ENCODE results near the gene EPS8.

EPS8 gene

GRCh38 chr12:15677228-15677627, 112.0 kb downstream of the EPS8 start:
- Histone ChIP-seq H3K4me1 (ENCODE audit: control insufficient read depth, insufficient read depth, low read depth, low read length) (no peaks in the 10 kb centered on the region), H3K18ac (ENCODE audit: low read depth in 1 of 2, low read length in 2 of 2) (no peak overlapping the region), H3K9me3 (ENCODE audit: control insufficient read depth, low read length) (no peaks in the 10 kb centered on the region), H2BK15ac (ENCODE audit: low read depth, poor library complexity, severe bottlenecking) (no peak overlapping the region), H3K4ac (ENCODE audit: low read depth in 1 of 2, low read length in 2 of 2) (no peak overlapping the region), H2BK120ac (ENCODE audit: low read depth, low read length) (no peak overlapping the region), H3K79me1 (replicated peaks; ENCODE audit: low read length, poor library complexity, severe bottlenecking) (peaks cover 6% of the 10 kb centered on the region), H2AK5ac (ENCODE audit: low read length, severe bottlenecking) (no peak overlapping the region), H2AFZ (ENCODE audit: low read depth, low read length) (no peak overlapping the region), H3K9ac (ENCODE audit: low read length) (no peak overlapping the region), H3K4me2 (ENCODE audit: low read length, poor library complexity, severe bottlenecking) (no peak overlapping the region), H3K14ac (ENCODE audit: low read length in 2 of 2) (no peak overlapping the region), H3K27ac (ENCODE audit: low read length, poor library complexity, severe bottlenecking) (peak overlapping the region; percentile 47), H4K91ac (ENCODE audit: low read length) (no peak overlapping the region), H3K4me3 (ENCODE audit: insufficient read depth in 1 of 2, low read depth in 1 of 2, low read length in 2 of 2) (no peak overlapping the region), H3K23ac (ENCODE audit: low read length in 2 of 2) (no peak overlapping the region), H3K27me3 (ENCODE audit: control insufficient read depth in 1 of 2, insufficient read depth in 1 of 2, low read length in 2 of 2) (no peaks in the 10 kb centered on the region), H2BK5ac (ENCODE audit: low read depth, low read length, poor library complexity, severe bottlenecking) (no peak overlapping the region), H4K8ac (ENCODE audit: low read length) (no peak overlapping the region), H2BK12ac (ENCODE audit: low read length in 2 of 2) (no peak overlapping the region), H3K36me3 (ENCODE audit: control insufficient read depth in 1 of 2, insufficient read depth in 2 of 2, low read depth in 1 of 2, low read length in 2 of 2) (peaks cover 0 to 36% of the 10 kb centered on the region in 2 experiments)
- WGBS = 100% methylated on average over 2 of the region's 3 CpGs
- DNase-seq = no peak

DNA sequence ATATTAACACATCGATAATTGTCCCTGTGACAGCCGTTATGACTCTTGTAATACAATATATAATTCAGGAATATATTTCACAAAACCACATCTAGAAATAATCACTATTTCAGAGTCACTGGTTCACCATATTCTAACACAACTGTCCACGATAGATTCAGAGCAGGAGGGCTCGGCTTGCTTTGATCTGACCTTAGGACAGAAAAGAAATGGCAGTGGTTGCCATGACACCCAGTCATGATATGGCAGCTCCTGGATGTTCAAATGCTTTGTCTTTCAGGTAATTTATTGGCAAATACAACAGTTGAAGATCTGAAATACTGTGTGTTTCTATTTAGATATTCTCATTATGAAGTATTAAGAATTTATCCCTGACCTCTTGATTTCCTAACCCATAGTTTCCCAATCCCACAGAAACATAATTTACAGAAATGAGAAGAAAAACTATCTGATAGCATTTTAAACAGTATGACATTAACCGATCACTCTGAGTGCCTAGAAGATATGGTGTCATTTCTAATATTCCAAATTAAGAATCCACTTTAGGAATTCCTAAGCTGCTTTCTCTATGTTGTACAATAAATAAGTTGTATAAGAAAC, 116.4 kb downstream of the EPS8 start:
- Histone ChIP-seq H3K4me3 (ENCODE audit: insufficient read depth in 1 of 2, low read depth in 1 of 2, low read length in 2 of 2) (no peak overlapping the region), H3K14ac (ENCODE audit: low read length in 2 of 2) (no peak overlapping the region), H3K18ac (ENCODE audit: low read depth in 1 of 2, low read length in 2 of 2) (no peak overlapping the region), H3K4ac (ENCODE audit: low read depth in 1 of 2, low read length in 2 of 2) (no peak overlapping the region), H3K4me2 (ENCODE audit: low read length, poor library complexity, severe bottlenecking) (no peak overlapping the region), H2BK5ac (ENCODE audit: low read depth, low read length, poor library complexity, severe bottlenecking) (no peak overlapping the region), H3K27ac (ENCODE audit: low read length, poor library complexity, severe bottlenecking) (no peak overlapping the region), H2BK15ac (ENCODE audit: low read depth, poor library complexity, severe bottlenecking) (no peak overlapping the region), H3K9ac (ENCODE audit: low read length) (no peak overlapping the region), H2AFZ (ENCODE audit: low read depth, low read length) (no peak overlapping the region), H3K27me3 (ENCODE audit: control insufficient read depth in 1 of 2, insufficient read depth in 1 of 2, low read length in 2 of 2) (no peaks in the 10 kb centered on the region), H4K8ac (ENCODE audit: low read length) (no peak overlapping the region), H3K9me3 (ENCODE audit: control insufficient read depth, low read length) (no peaks in the 10 kb centered on the region), H2BK12ac (ENCODE audit: low read length in 2 of 2) (no peak overlapping the region), H2BK120ac (ENCODE audit: low read depth, low read length) (no peak overlapping the region), H3K4me1 (ENCODE audit: control insufficient read depth, insufficient read depth, low read depth, low read length) (no peaks in the 10 kb centered on the region), H4K91ac (ENCODE audit: low read length) (no peak overlapping the region), H2AK5ac (ENCODE audit: low read length, severe bottlenecking) (peak overlapping the region; percentile 16), H3K36me3 (ENCODE audit: control insufficient read depth in 1 of 2, insufficient read depth in 2 of 2, low read depth in 1 of 2, low read length in 2 of 2) (peaks cover 0 to 28% of the 10 kb centered on the region in 2 experiments), H3K79me1 (replicated peaks; ENCODE audit: low read length, poor library complexity, severe bottlenecking) (peaks cover 9% of the 10 kb centered on the region), H3K23ac (ENCODE audit: low read length in 2 of 2) (no peak overlapping the region)
- WGBS = 97% methylated on average over 4 of the region's 5 CpGs
- DNase-seq = no peak

DNA sequence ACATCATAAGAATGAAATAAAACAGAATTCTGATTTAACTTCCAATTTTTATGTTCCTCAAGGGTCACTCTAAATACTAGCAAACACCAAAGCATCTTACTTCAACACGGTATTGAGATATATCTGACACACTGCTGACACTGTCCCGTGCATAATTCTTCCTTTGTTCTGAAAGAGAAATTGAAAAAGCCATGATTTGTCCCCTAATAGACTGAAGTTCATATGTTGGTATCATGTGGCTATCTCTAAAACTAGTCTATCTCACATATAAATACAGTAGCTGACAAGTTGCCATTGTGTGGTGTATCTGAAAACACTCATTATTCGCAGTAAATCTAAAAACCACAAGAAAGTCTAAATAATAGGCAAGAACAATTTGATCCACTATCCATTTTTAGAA, 118.4 kb downstream of the EPS8 start:
- no peak for DNase-seq
- H2AK5ac ChIP-seq (ENCODE audit: low read length, severe bottlenecking) = no peak overlapping the region
- WGBS = 100% methylated on average over 1 of the region's 3 CpGs
- no peak overlapping the region for H4K8ac ChIP-seq (ENCODE audit: low read length)
- peaks cover 5% of the 10 kb centered on the region for H3K79me1 ChIP-seq (replicated peaks; ENCODE audit: low read length, poor library complexity, severe bottlenecking)
- H2BK15ac ChIP-seq (ENCODE audit: low read depth, poor library complexity, severe bottlenecking) = no peak overlapping the region
- H3K18ac ChIP-seq (ENCODE audit: low read depth in 1 of 2, low read length in 2 of 2) = no peak overlapping the region
- no peak overlapping the region for H3K4me3 ChIP-seq (ENCODE audit: insufficient read depth in 1 of 2, low read depth in 1 of 2, low read length in 2 of 2)
- no peaks in the 10 kb centered on the region for H3K27me3 ChIP-seq (ENCODE audit: control insufficient read depth in 1 of 2, insufficient read depth in 1 of 2, low read length in 2 of 2)
- H2BK12ac ChIP-seq (ENCODE audit: low read length in 2 of 2) = no peak overlapping the region
- H3K36me3 ChIP-seq (ENCODE audit: control insufficient read depth in 1 of 2, insufficient read depth in 2 of 2, low read depth in 1 of 2, low read length in 2 of 2) = peaks cover 0 to 30% of the 10 kb centered on the region in 2 experiments
- H3K27ac ChIP-seq (ENCODE audit: low read length, poor library complexity, severe bottlenecking) = no peak overlapping the region
- H3K4me1 ChIP-seq (ENCODE audit: control insufficient read depth, insufficient read depth, low read depth, low read length) = no peaks in the 10 kb centered on the region
- no peak overlapping the region for H3K4me2 ChIP-seq (ENCODE audit: low read length, poor library complexity, severe bottlenecking)
- H3K9me3 ChIP-seq (ENCODE audit: control insufficient read depth, low read length) = no peaks in the 10 kb centered on the region
- H2AFZ ChIP-seq (ENCODE audit: low read depth, low read length) = no peak overlapping the region
- no peak overlapping the region for H3K9ac ChIP-seq (ENCODE audit: low read length)
- H2BK5ac ChIP-seq (ENCODE audit: low read depth, low read length, poor library complexity, severe bottlenecking) = no peak overlapping the region
- H3K23ac ChIP-seq (ENCODE audit: low read length in 2 of 2) = no peak overlapping the region
- H2BK120ac ChIP-seq (ENCODE audit: low read depth, low read length) = no peak overlapping the region
- no peak overlapping the region for H4K91ac ChIP-seq (ENCODE audit: low read length)
- H3K4ac ChIP-seq (ENCODE audit: low read depth in 1 of 2, low read length in 2 of 2) = no peak overlapping the region
- no peak overlapping the region for H3K14ac ChIP-seq (ENCODE audit: low read length in 2 of 2)

GRCh38 chr12:15669256-15669948, 119.8 kb downstream of the EPS8 start:
- WGBS = 95% methylated on average over 1 of the region's 3 CpGs
- H2BK5ac ChIP-seq (ENCODE audit: low read depth, low read length, poor library complexity, severe bottlenecking) = no peak overlapping the region
- H3K14ac ChIP-seq (ENCODE audit: low read length in 2 of 2) = no peak overlapping the region

More at GRCh38 chr12:15669256-15669948, 119.8 kb downstream of the EPS8 start:
- H3K27me3 ChIP-seq (ENCODE audit: control insufficient read depth in 1 of 2, insufficient read depth in 1 of 2, low read length in 2 of 2) = no peaks in the 10 kb centered on the region
- H3K4ac ChIP-seq (ENCODE audit: low read depth in 1 of 2, low read length in 2 of 2) = no peak overlapping the region
- H2AFZ ChIP-seq (ENCODE audit: low read depth, low read length) = no peak overlapping the region
- no peak overlapping the region for H3K27ac ChIP-seq (ENCODE audit: low read length, poor library complexity, severe bottlenecking)
- no peak overlapping the region for H2BK15ac ChIP-seq (ENCODE audit: low read depth, poor library complexity, severe bottlenecking)
- no peak overlapping the region for H2BK120ac ChIP-seq (ENCODE audit: low read depth, low read length)
- H3K18ac ChIP-seq (ENCODE audit: low read depth in 1 of 2, low read length in 2 of 2) = no peak overlapping the region
- H2AK5ac ChIP-seq (ENCODE audit: low read length, severe bottlenecking) = no peak overlapping the region
- H3K9ac ChIP-seq (ENCODE audit: low read length) = peak overlapping the region; percentile 4
- no peak overlapping the region for H4K8ac ChIP-seq (ENCODE audit: low read length)
- no peak overlapping the region for H3K23ac ChIP-seq (ENCODE audit: low read length in 2 of 2)
- no peak overlapping the region for H2BK12ac ChIP-seq (ENCODE audit: low read length in 2 of 2)
- H3K4me1 ChIP-seq (ENCODE audit: control insufficient read depth, insufficient read depth, low read depth, low read length) = no peaks in the 10 kb centered on the region
- no peaks in the 10 kb centered on the region for H3K9me3 ChIP-seq (ENCODE audit: control insufficient read depth, low read length)
- H3K36me3 ChIP-seq (ENCODE audit: control insufficient read depth in 1 of 2, insufficient read depth in 2 of 2, low read depth in 1 of 2, low read length in 2 of 2) = peaks cover 6 to 32% of the 10 kb centered on the region in 2 experiments
- no peak overlapping the region for H4K91ac ChIP-seq (ENCODE audit: low read length)
- H3K79me1 ChIP-seq (replicated peaks; ENCODE audit: low read length, poor library complexity, severe bottlenecking) = peaks cover 7% of the 10 kb centered on the region
- DNase-seq = no peak
- H3K4me2 ChIP-seq (ENCODE audit: low read length, poor library complexity, severe bottlenecking) = no peak overlapping the region
- H3K4me3 ChIP-seq (ENCODE audit: insufficient read depth in 1 of 2, low read depth in 1 of 2, low read length in 2 of 2) = no peak overlapping the region

Data from mesenchymal stem cell (in vitro differentiated cells and primary cell).